GM23338 (cell line): ENCODE results near the gene EXOC6B. TPM values are rescaled to one million over a fixed set of nuclear protein-coding genes. Genes with fewer than 3 reads are reported as not detected.

Experiments used
- ATAC-seq: fragments of 200-7000 bp; cut with Tn5 transposase; 3 replicates; pipeline ENCODE4 v1.9.1; 2020
- DNase-seq: peaks from one replicate; pipeline ENCODE4 v3.0.0-alpha.2; 2015; ENCODE audit warnings: low spot score
- H2AFZ ChIP-seq: fragments of 200-600 bp; sonication (generic); 2 replicates; pipeline ENCODE4 v1.8.0; 2016; ENCODE audit warnings: antibody characterized with exemption, mild to moderate bottlenecking, moderate library complexity
- H3F3A ChIP-seq: fragments of 200-600 bp; sonication (generic); replicated peaks from 2 replicates; pipeline ENCODE4 v1.8.0; 2017; ENCODE audit warnings: antibody characterized with exemption, mixed run types, low read depth
- H3K27ac ChIP-seq: fragments of 200-600 bp; sonication (generic); 2 replicates; pipeline ENCODE4 v1.6.1; 2016; ENCODE audit warnings: low read depth
- H3K27me3 ChIP-seq: fragments of 200-600 bp; sonication (generic); 2 replicates; pipeline ENCODE4 v1.8.0; 2016; ENCODE audit warnings: mild to moderate bottlenecking, mixed run types, moderate library complexity; ENCODE audit not compliant: insufficient read depth
- H3K36me3 ChIP-seq: fragments of 200-600 bp; sonication (generic); 2 replicates; pipeline ENCODE4 v1.8.0; 2016; ENCODE audit warnings: mild to moderate bottlenecking; ENCODE audit not compliant: insufficient read depth
- H3K4me1 ChIP-seq: fragments of 200-600 bp; sonication (generic); 2 replicates; pipeline ENCODE4 v1.8.0; 2016; ENCODE audit warnings: mild to moderate bottlenecking, moderate library complexity; ENCODE audit not compliant: insufficient read depth
- H3K4me2 ChIP-seq: fragments of 200-600 bp; sonication (generic); 2 replicates; pipeline ENCODE4 v1.7.1; 2017; ENCODE audit warnings: mixed run types
- H3K4me3 ChIP-seq: fragments of 200-600 bp; sonication (generic); 2 replicates; pipeline ENCODE4 v1.6.1; 2016; ENCODE audit warnings: mixed run types
- H3K79me2 ChIP-seq: fragments of 200-600 bp; sonication (generic); replicated peaks from 2 replicates; pipeline ENCODE4 v1.8.0; 2017; ENCODE audit warnings: mild to moderate bottlenecking; ENCODE audit not compliant: insufficient read depth
- H3K9me2 ChIP-seq: fragments of 200-600 bp; sonication (generic); 2 replicates; pipeline ENCODE4 v1.8.0; 2017; ENCODE audit not compliant: insufficient read depth
- H4K20me1 ChIP-seq: fragments of 200-600 bp; sonication (generic); replicated peaks from 2 replicates; pipeline ENCODE4 v1.8.0; 2017; ENCODE audit warnings: mild to moderate bottlenecking; ENCODE audit not compliant: insufficient read depth
- H3K27ac Mint-ChIP-seq: 2 replicates; pipeline ENCODE4 v1.8.0; 2020; ENCODE audit warnings: inconsistent platforms, mild to moderate bottlenecking, moderate library complexity, mixed read lengths
- H3K27me3 Mint-ChIP-seq: 3 replicates; pipeline ENCODE4 v1.8.0; 2022; ENCODE audit warnings: low read depth, mild to moderate bottlenecking, moderate library complexity, mixed read lengths, inconsistent platforms; ENCODE audit not compliant: insufficient read depth, poor library complexity
- H3K36me3 Mint-ChIP-seq: 3 replicates; pipeline ENCODE4 v1.8.0; 2021; ENCODE audit warnings: low read depth, mild to moderate bottlenecking, inconsistent platforms, moderate library complexity, mixed read lengths
- H3K4me1 Mint-ChIP-seq: 3 replicates; pipeline ENCODE4 v1.8.0; 2020; ENCODE audit warnings: mild to moderate bottlenecking, inconsistent platforms, mixed read lengths
- H3K4me3 Mint-ChIP-seq: 3 replicates; pipeline ENCODE4 v1.8.0; 2021; ENCODE audit warnings: moderate library complexity, mild to moderate bottlenecking, inconsistent platforms, mixed read lengths
- H3K9me3 Mint-ChIP-seq: 3 replicates; pipeline ENCODE4 v1.8.0; 2020; ENCODE audit warnings: moderate library complexity, mild to moderate bottlenecking, inconsistent platforms, mixed read lengths
- CREB1 ChIP-seq: fragments of 250-450 bp; sonication (Bioruptor Pico); IDR thresholded peaks from 2 replicates; pipeline ENCODE4 v1.5.0; 2020; ENCODE audit warnings: low read depth, mild to moderate bottlenecking, moderate library complexity
- EZH2 ChIP-seq: fragments of 200-600 bp; sonication (generic); IDR thresholded peaks from one replicate; pipeline ENCODE4 v1.8.0; 2017; ENCODE audit warnings: antibody characterized with exemption, mild to moderate bottlenecking, low read depth; ENCODE audit not compliant: unreplicated experiment
- EZH2phosphoT487 ChIP-seq: fragments of 200-600 bp; sonication (generic); IDR thresholded peaks from one replicate; pipeline ENCODE4 v1.8.1; 2018; ENCODE audit warnings: antibody characterized with exemption; ENCODE audit not compliant: unreplicated experiment
- JUNB ChIP-seq: IDR thresholded peaks from one replicate; pipeline ENCODE4 v1.6.1; 2016; ENCODE audit warnings: antibody characterized with exemption; ENCODE audit not compliant: unreplicated experiment
- NANOG ChIP-seq: IDR thresholded peaks from 2 replicates; pipeline ENCODE4 v1.6.1; 2016; ENCODE audit warnings: antibody characterized with exemption, borderline replicate concordance
- POLR2AphosphoS5 ChIP-seq: IDR thresholded peaks from 2 replicates; pipeline ENCODE4 v1.6.1; 2016; ENCODE audit warnings: antibody characterized with exemption, low read depth
- STAT1 ChIP-seq: IDR thresholded peaks from one replicate; pipeline ENCODE4 v1.6.1; 2016; ENCODE audit warnings: antibody characterized with exemption; ENCODE audit not compliant: unreplicated experiment
- ZNF114 ChIP-seq: fragments of 250-450 bp; sonication (Bioruptor Pico); IDR thresholded peaks from 2 replicates; pipeline ENCODE4 v1.5.0; 2020; ENCODE audit warnings: mild to moderate bottlenecking, moderate library complexity
- ZNF331 ChIP-seq: fragments of 250-450 bp; sonication (Bioruptor Pico); IDR thresholded peaks from 2 replicates; pipeline ENCODE4 v1.5.0; 2020; ENCODE audit warnings: low read depth, mild to moderate bottlenecking, moderate library complexity
- polyA plus RNA-seq: library from polyadenylated mRNA; unstranded; fragments of >200 nt; fragmentation: Nextera tagmentation; extraction: Ambion mirVana; gene quantifications from 2 replicates; pipeline ENCODE4 v1.2.1, GENCODE V29; 2016
- total RNA-seq: library from RNA; depleted of rRNA; stranded (reverse); fragments of >200 nt; shearing (Covaris generic); gene quantifications from 2 replicates; pipeline ENCODE4 v1.2.3, GENCODE V29; 2014
- TF ChIP-seq, protein P1 (sequence below): IDR thresholded peaks from one replicate; pipeline ENCODE4 v1.6.1; 2018; ENCODE audit warnings: antibody characterized with exemption; ENCODE audit not compliant: unreplicated experiment
- TF ChIP-seq, protein P2 (sequence below), 2 experiments: fragments of 200-600 bp in 1 of 2; sonication (generic) in 1 of 2; conservative IDR thresholded peaks; 2 replicates each; pipeline versions ENCODE4 v1.5.1 to v1.6.1; 2016 to 2017; ENCODE audit warnings: antibody characterized with exemption in 2 of 2, low read depth in 2 of 2, mild to moderate bottlenecking in 2 of 2, moderate library complexity in 1 of 2

Gene EXOC6B
- total and polyA plus RNA-seq, 2 experiments from 2014 or later, result 7.2 to 45.9 TPM

DNA sequence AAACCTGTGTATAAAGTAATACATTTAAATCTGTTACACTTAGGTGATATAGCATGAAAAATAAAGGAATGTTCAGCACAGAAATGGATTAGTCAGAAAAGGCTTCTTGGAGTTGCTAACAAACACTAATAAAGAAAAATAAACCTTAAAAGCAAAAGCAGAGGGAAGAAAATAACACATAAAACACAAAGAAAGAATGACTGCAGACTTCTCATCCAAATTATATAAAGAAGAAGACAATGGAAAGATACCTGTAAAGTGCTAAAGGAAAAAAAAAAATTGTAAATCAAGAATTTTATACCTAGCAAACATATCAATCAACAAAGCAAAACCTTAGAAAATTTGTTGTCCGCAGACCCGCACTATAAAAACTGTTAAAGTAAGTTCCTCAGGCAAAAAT is 63.6 kb downstream of the EXOC6B start:
- no peak for TF ChIP-seq STAT1
- TF ChIP-seq EZH2phosphoT487, result no peak
- TF ChIP-seq, protein P1, sequence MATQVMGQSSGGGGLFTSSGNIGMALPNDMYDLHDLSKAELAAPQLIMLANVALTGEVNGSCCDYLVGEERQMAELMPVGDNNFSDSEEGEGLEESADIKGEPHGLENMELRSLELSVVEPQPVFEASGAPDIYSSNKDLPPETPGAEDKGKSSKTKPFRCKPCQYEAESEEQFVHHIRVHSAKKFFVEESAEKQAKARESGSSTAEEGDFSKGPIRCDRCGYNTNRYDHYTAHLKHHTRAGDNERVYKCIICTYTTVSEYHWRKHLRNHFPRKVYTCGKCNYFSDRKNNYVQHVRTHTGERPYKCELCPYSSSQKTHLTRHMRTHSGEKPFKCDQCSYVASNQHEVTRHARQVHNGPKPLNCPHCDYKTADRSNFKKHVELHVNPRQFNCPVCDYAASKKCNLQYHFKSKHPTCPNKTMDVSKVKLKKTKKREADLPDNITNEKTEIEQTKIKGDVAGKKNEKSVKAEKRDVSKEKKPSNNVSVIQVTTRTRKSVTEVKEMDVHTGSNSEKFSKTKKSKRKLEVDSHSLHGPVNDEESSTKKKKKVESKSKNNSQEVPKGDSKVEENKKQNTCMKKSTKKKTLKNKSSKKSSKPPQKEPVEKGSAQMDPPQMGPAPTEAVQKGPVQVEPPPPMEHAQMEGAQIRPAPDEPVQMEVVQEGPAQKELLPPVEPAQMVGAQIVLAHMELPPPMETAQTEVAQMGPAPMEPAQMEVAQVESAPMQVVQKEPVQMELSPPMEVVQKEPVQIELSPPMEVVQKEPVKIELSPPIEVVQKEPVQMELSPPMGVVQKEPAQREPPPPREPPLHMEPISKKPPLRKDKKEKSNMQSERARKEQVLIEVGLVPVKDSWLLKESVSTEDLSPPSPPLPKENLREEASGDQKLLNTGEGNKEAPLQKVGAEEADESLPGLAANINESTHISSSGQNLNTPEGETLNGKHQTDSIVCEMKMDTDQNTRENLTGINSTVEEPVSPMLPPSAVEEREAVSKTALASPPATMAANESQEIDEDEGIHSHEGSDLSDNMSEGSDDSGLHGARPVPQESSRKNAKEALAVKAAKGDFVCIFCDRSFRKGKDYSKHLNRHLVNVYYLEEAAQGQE, result no peak
- TF ChIP-seq, protein P2, sequence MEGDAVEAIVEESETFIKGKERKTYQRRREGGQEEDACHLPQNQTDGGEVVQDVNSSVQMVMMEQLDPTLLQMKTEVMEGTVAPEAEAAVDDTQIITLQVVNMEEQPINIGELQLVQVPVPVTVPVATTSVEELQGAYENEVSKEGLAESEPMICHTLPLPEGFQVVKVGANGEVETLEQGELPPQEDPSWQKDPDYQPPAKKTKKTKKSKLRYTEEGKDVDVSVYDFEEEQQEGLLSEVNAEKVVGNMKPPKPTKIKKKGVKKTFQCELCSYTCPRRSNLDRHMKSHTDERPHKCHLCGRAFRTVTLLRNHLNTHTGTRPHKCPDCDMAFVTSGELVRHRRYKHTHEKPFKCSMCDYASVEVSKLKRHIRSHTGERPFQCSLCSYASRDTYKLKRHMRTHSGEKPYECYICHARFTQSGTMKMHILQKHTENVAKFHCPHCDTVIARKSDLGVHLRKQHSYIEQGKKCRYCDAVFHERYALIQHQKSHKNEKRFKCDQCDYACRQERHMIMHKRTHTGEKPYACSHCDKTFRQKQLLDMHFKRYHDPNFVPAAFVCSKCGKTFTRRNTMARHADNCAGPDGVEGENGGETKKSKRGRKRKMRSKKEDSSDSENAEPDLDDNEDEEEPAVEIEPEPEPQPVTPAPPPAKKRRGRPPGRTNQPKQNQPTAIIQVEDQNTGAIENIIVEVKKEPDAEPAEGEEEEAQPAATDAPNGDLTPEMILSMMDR (conservative IDR thresholded peaks at IDR 0.05; ENCODE audit: low read depth in 2 of 2), result no peak
- TF ChIP-seq CREB1, result no peak
- TF ChIP-seq ZNF331 (CRISPR knock-in tag), result no peak
- no peak for TF ChIP-seq JUNB
- no peak for TF ChIP-seq EZH2
- TF ChIP-seq NANOG, result no peak
- TF ChIP-seq ZNF114, result no peak
- no peak overlapping the region for H3K27ac Mint-ChIP-seq

DNA sequence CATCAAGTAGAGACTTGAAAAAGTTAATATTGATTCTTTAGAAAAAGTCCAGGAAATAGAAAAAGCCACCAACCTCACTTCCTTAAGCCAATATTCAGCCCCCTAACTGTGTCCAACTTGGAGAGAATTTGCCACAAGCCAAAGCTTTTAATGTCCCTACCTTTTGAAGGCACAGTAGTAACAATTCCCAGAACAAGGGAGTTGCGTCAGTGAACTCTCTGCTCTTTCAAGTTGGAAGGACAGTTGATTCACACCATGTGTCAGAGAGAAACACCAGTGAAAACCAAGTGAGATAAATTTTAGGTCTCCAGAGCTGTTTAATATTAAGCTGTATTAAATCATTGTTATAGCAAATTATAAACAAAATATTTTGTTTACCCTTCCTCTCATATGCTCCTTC is 66.1 kb downstream of the EXOC6B start:
- no peak overlapping the region for H3K4me3 Mint-ChIP-seq
- H3K79me2 ChIP-seq, result no peaks in the 10 kb centered on the region
- no peak overlapping the region for H3K27ac ChIP-seq
- DNase-seq (no peak), ATAC-seq (no peak)
- H3K27me3 Mint-ChIP-seq, result no peaks in the 10 kb centered on the region
- peaks cover 10% of the 10 kb centered on the region for H3K4me1 Mint-ChIP-seq
- no peaks in the 10 kb centered on the region for H3F3A ChIP-seq
- no peaks in the 10 kb centered on the region for H3K27me3 ChIP-seq
- H3K4me3 ChIP-seq, result no peak overlapping the region
- no peak overlapping the region for H3K27ac Mint-ChIP-seq
- H3K9me3 Mint-ChIP-seq, result peaks cover 18% of the 10 kb centered on the region
- H3K4me2 ChIP-seq, result no peak overlapping the region
- H3K36me3 ChIP-seq, result no peaks in the 10 kb centered on the region
- no peaks in the 10 kb centered on the region for H4K20me1 ChIP-seq
- H2AFZ ChIP-seq, result no peak overlapping the region
- peaks cover 6% of the 10 kb centered on the region for H3K4me1 ChIP-seq
- TF ChIP-seq POLR2AphosphoS5, result no peak
- peaks cover 30% of the 10 kb centered on the region; the same call in 2 of the 3 replicates for H3K36me3 Mint-ChIP-seq
- H3K9me2 ChIP-seq, result no peaks in the 10 kb centered on the region

More for the DNA sequence above, 63.6 kb downstream of the EXOC6B start:
- Histone ChIP-seq H2AFZ (no peak overlapping the region), H3K9me2 (no peaks in the 10 kb centered on the region), H3K4me2 (no peak overlapping the region), H3K4me1 (no peaks in the 10 kb centered on the region), H3K36me3 (no peaks in the 10 kb centered on the region), H3K27ac (no peak overlapping the region), H3K27me3 (no peaks in the 10 kb centered on the region), H3F3A (no peaks in the 10 kb centered on the region), H3K4me3 (no peak overlapping the region), H4K20me1 (no peaks in the 10 kb centered on the region), H3K79me2 (no peaks in the 10 kb centered on the region)
- H3K4me3 Mint-ChIP-seq, result no peak overlapping the region
- no peak for ATAC-seq
- no peaks in the 10 kb centered on the region for H3K27me3 Mint-ChIP-seq
- H3K36me3 Mint-ChIP-seq, result peaks cover 35% of the 10 kb centered on the region; the same call in 2 of the 3 replicates
- no peaks in the 10 kb centered on the region for H3K4me1 Mint-ChIP-seq
- no peak for DNase-seq
- peaks cover 18% of the 10 kb centered on the region for H3K9me3 Mint-ChIP-seq
